GM12865 (cell line): Measurements from ENCODE around the gene SLC2A1.

Source experiments
- DNase-seq: peaks from one replicate; pipeline ENCODE4 v3.0.0; 2010; ENCODE audit warnings: low read depth
- H3K4me3 ChIP-seq: 2 replicates; pipeline ENCODE4 v1.5.1; 2011; ENCODE audit warnings: mild to moderate bottlenecking, low read depth, low read length, control low read depth
- CTCF ChIP-seq: IDR thresholded peaks from 2 replicates; pipeline ENCODE4 v1.5.1; 2011; ENCODE audit warnings: low read length, control low read depth, low read depth, inconsistent platforms; ENCODE audit not compliant: insufficient read depth; ENCODE audit errors: missing control alignments

SLC2A1 gene

GRCh38 chr1:42932442-42932941 is 26.2 kb downstream of the SLC2A1 start:
- H3K4me3 ChIP-seq, result peak overlapping the region; percentile 43
- no peak for TF ChIP-seq CTCF
- no peak for DNase-seq

- H3K4me3 ChIP-seq, result peak overlapping the region; percentile 43
- DNase-seq, result peak; percentile 95
- TF ChIP-seq CTCF, result no peak
Observed at GRCh38 chr1:42931911-42932422, 26.7 kb downstream of the SLC2A1 start.

- H3K4me3 ChIP-seq, result peak overlapping the region; percentile 43
- TF ChIP-seq CTCF, result peak; percentile 70
- DNase-seq, result peak; percentile 88
Observed at GRCh38 chr1:42931108-42931539, 27.5 kb downstream of the SLC2A1 start.

GRCh38 chr1:42930178-42931107 is 28.2 kb downstream of the SLC2A1 start:
- H3K4me3 ChIP-seq, result no peak overlapping the region
- no peak for TF ChIP-seq CTCF
- no peak for DNase-seq

GRCh38 chr1:42929434-42930177 is 29.1 kb downstream of the SLC2A1 start:
- no peak for DNase-seq
- H3K4me3 ChIP-seq, result no peak overlapping the region
- TF ChIP-seq CTCF, result no peak

GRCh38 chr1:42928859-42929258 is 29.8 kb downstream of the SLC2A1 start:
- DNase-seq, result no peak
- no peak for TF ChIP-seq CTCF
- no peak overlapping the region for H3K4me3 ChIP-seq
